OCI-LY7 (cell line): ENCODE data around the gene PARG. TPM values are rescaled to one million over a fixed set of nuclear protein-coding genes. Genes with fewer than 3 reads are reported as not detected.

Experiments used
- BruUV-seq: library from RNA; stranded (reverse); fragments of 400-500 nt; replicated peaks from 2 replicates; lab custom pipeline; 2021; lab: Mats Ljungman, UMichigan
- CTCF ChIA-PET: fragments of 300-600 bp; sonication (Branson Sonifier 250); formaldehyde crosslinking; loops from one replicate; lab custom pipeline; 2022; ENCODE audit warnings: antibody characterized with exemption; ENCODE audit not compliant: unreplicated experiment; lab: Charles Lee
- POLR2A ChIA-PET: fragments of 300-600 bp; sonication (Branson Sonifier 250); formaldehyde crosslinking; loops from one replicate; lab custom pipeline; 2022; ENCODE audit warnings: antibody characterized with exemption; lab: Charles Lee
- DNase-seq: peaks from one replicate; pipeline ENCODE4 v3.0.0-alpha.2; 2015; ENCODE audit warnings: low spot score
- H2AFZ ChIP-seq: fragments of 200-600 bp; sonication (generic), shearing (Covaris generic); 2 replicates; pipeline ENCODE4 v1.6.1; 2014; ENCODE audit warnings: mild to moderate bottlenecking, antibody characterized with exemption, low read length, moderate library complexity
- H3K27ac ChIP-seq: fragments of 200-600 bp; sonication (generic); 2 replicates; pipeline ENCODE4 v1.5.1; 2014; ENCODE audit warnings: mixed run types, low read depth, mild to moderate bottlenecking, moderate library complexity, low read length, inconsistent platforms; ENCODE audit not compliant: poor library complexity, severe bottlenecking
- H3K36me3 ChIP-seq: fragments of 200-600 bp; sonication (generic); 2 replicates; pipeline ENCODE4 v1.6.1; 2014; ENCODE audit warnings: mild to moderate bottlenecking, antibody characterized with exemption, low read length, moderate library complexity, mixed read lengths; ENCODE audit not compliant: insufficient read depth
- H3K4me1 ChIP-seq: fragments of 200-600 bp; sonication (generic); 2 replicates; pipeline ENCODE4 v1.5.1; 2014; ENCODE audit warnings: mild to moderate bottlenecking, low read length; ENCODE audit not compliant: insufficient read depth, poor library complexity, severe bottlenecking
- H3K4me2 ChIP-seq: fragments of 200-600 bp; sonication (generic); 2 replicates; pipeline ENCODE4 v1.6.1; 2014; ENCODE audit warnings: mild to moderate bottlenecking, low read length
- H3K4me3 ChIP-seq: fragments of 200-600 bp; sonication (generic); 2 replicates; pipeline ENCODE4 v1.5.1; 2014; ENCODE audit warnings: mild to moderate bottlenecking, low read depth, low read length; ENCODE audit not compliant: poor library complexity, severe bottlenecking
- H3K79me2 ChIP-seq: fragments of 200-600 bp; sonication (generic); 2 replicates; pipeline ENCODE4 v1.6.1; 2016; ENCODE audit warnings: low read depth, mild to moderate bottlenecking, low read length, moderate library complexity, mixed read lengths; ENCODE audit not compliant: insufficient read depth
- H3K9me2 ChIP-seq: fragments of 200-600 bp; sonication (generic); 2 replicates; pipeline ENCODE4 v1.6.1; 2016; ENCODE audit warnings: mild to moderate bottlenecking, low read length, mixed read lengths; ENCODE audit not compliant: insufficient read depth
- H3K9me3 ChIP-seq: fragments of 200-600 bp; sonication (generic); 2 replicates; pipeline ENCODE4 v1.6.1; 2014; ENCODE audit warnings: mild to moderate bottlenecking, mixed run types, low read length, mixed read lengths
- H4K20me1 ChIP-seq: fragments of 200-600 bp; sonication (generic); 2 replicates; pipeline ENCODE4 v1.6.1; 2014; ENCODE audit warnings: mild to moderate bottlenecking, antibody characterized with exemption, low read length, moderate library complexity, mixed read lengths; ENCODE audit not compliant: insufficient read depth
- EZH2phosphoT487 ChIP-seq: fragments of 200-600 bp; sonication (generic); IDR thresholded peaks from 2 replicates; pipeline ENCODE4 v1.6.1; 2018; ENCODE audit warnings: low read depth, borderline replicate concordance, mild to moderate bottlenecking, mixed run types, antibody characterized with exemption, low read length, moderate library complexity, mixed read lengths
- intact Hi-C: fragments of 100-400 bp; cut with micrococcal nuclease; formaldehyde crosslinking; loops from one replicate; pipeline ENCODE4 v1.10.0; 2022; ENCODE audit not compliant: unreplicated experiment
- total RNA-seq, 2 experiments: library from RNA; depleted of rRNA in 1 of 2; stranded (reverse); fragments of >200 nt in 1 of 2; shearing (Covaris generic) in 1 of 2; gene quantifications; 2 replicates each; pipeline ENCODE4 v1.2.3, GENCODE V29; 2014 to 2022
- TF ChIP-seq, protein P1 (sequence below): fragments of 200-600 bp; sonication (generic); conservative IDR thresholded peaks from 2 replicates; pipeline ENCODE4 v1.5.1; 2014; ENCODE audit warnings: mild to moderate bottlenecking, antibody characterized with exemption, low read length, moderate library complexity, mixed read lengths

The PARG gene
- total RNA-seq, 2 experiments from 2014 or later, result 40.5 to 46.9 TPM

DNA sequence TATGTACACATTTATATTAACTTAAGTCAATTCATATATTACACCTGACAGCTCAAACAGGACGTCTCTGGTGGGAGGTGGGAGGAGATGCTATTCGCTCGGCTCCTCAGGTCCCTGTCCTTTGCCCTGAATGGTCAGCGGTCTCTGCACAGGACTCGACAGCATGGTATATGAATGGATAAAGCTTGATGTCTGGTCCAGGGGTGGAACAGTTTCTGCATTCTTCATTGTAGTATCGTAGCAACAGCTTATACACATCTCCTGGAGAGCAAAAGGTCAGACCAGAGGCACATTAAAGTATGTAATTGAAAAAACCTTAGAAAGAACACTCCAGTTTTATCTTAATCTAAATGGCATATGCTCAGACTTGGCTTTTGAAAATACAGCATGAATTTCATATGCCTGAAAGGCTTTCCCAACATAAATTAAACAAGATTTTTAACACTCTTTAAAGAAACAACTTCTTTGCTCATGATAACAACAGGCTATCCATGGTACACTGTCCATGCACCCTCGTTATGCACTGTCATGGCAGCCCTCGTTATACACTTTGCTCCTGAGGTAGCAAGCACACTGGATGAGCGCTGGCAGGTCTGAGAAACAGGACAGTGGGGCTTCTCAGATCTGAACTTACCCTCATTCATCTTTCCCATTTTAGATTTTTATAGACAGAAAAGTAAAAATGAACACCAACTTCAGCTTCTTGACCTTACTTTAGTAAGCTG is 122.4 kb downstream of the PARG start:
- no peaks in the 10 kb centered on the region for H4K20me1 ChIP-seq
- BruUV-seq, result no TSS peak
- intact Hi-C loops, result no loop called here
- H3K36me3 ChIP-seq, result peaks cover 47% of the 10 kb centered on the region
- no peak for DNase-seq
- H3K4me2 ChIP-seq, result no peak overlapping the region
- H3K4me3 ChIP-seq, result no peak overlapping the region
- no peaks in the 10 kb centered on the region for H3K9me3 ChIP-seq
- ChIA-PET POLR2A (interaction anchor here (0.7 to 0.9 kb wide), 2 partner anchors 22 to 24 kb away, joined by 3 to 4 read pairs; no protein-coding TSS in a partner anchor), CTCF (no interaction called here)
- H3K9me2 ChIP-seq, result no peaks in the 10 kb centered on the region
- TF ChIP-seq, protein P1, sequence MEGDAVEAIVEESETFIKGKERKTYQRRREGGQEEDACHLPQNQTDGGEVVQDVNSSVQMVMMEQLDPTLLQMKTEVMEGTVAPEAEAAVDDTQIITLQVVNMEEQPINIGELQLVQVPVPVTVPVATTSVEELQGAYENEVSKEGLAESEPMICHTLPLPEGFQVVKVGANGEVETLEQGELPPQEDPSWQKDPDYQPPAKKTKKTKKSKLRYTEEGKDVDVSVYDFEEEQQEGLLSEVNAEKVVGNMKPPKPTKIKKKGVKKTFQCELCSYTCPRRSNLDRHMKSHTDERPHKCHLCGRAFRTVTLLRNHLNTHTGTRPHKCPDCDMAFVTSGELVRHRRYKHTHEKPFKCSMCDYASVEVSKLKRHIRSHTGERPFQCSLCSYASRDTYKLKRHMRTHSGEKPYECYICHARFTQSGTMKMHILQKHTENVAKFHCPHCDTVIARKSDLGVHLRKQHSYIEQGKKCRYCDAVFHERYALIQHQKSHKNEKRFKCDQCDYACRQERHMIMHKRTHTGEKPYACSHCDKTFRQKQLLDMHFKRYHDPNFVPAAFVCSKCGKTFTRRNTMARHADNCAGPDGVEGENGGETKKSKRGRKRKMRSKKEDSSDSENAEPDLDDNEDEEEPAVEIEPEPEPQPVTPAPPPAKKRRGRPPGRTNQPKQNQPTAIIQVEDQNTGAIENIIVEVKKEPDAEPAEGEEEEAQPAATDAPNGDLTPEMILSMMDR, result no peak
- TF ChIP-seq EZH2phosphoT487, result no peak
- H3K4me1 ChIP-seq, result no peaks in the 10 kb centered on the region
- H3K27ac ChIP-seq, result no peak overlapping the region
- no peak overlapping the region for H2AFZ ChIP-seq
- H3K79me2 ChIP-seq, result no peaks in the 10 kb centered on the region

DNA sequence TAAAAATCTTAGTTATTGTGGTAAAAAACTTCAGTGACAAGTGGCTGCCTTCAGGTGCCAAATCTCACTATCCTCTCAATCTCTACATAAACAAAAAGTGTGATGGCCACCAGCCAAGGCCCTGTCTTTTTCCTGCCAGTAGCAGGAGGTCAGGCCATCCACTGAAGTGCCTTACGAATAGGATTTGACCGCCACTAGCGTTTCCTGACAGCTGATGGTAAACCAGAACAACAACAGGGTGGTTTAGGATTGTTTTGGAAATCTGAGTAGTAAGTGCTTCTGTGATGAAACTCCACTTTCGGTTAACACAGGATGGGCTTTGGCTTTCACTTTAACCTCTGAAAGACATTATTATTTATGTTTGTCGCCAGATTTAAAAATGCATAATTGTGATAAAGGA is 124.0 kb downstream of the PARG start:
- Histone ChIP-seq H3K4me3 (no peak overlapping the region), H3K4me2 (no peak overlapping the region), H2AFZ (no peak overlapping the region), H3K4me1 (no peaks in the 10 kb centered on the region), H3K79me2 (no peaks in the 10 kb centered on the region), H3K27ac (no peak overlapping the region), H4K20me1 (no peaks in the 10 kb centered on the region), H3K36me3 (peaks cover 47% of the 10 kb centered on the region), H3K9me2 (no peaks in the 10 kb centered on the region), H3K9me3 (no peaks in the 10 kb centered on the region)
- DNase-seq, result no peak
- BruUV-seq, result no TSS peak
- ChIA-PET CTCF (no interaction called here), POLR2A (no interaction called here)
- no peak for TF ChIP-seq EZH2phosphoT487
- TF ChIP-seq, protein P1, result no peak
- intact Hi-C loops, result no loop called here

DNA sequence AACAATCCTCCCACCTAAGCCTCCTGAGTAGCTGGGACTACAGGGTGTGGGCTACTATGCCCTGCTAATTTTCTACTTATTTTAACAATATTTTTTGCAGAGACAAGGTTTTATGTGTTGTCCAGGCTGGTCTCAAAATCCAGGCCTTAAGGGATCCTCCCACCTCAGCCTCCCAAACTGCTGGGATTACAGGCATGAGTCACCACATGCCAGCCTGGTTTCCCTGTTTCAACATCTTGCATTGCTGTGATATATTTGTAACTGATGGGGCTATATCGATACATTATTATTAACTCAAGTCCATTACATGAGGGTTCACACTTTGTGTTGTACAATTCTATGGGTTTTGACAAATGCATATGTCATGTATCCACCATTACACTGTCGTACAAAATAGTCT is 137.8 kb downstream of the PARG start:
- intact Hi-C loops, result no loop called here
- POLR2A ChIA-PET, result no interaction called here

More for the DNA sequence above, 137.8 kb downstream of the PARG start:
- Histone ChIP-seq H2AFZ (no peak overlapping the region), H4K20me1 (no peaks in the 10 kb centered on the region), H3K36me3 (no peaks in the 10 kb centered on the region), H3K4me2 (no peak overlapping the region), H3K27ac (no peak overlapping the region), H3K4me1 (no peaks in the 10 kb centered on the region), H3K79me2 (no peaks in the 10 kb centered on the region), H3K9me3 (peaks cover 7% of the 10 kb centered on the region; the same call in 1 of the 2 replicates), H3K9me2 (no peaks in the 10 kb centered on the region), H3K4me3 (no peak overlapping the region)
- BruUV-seq, result no TSS peak
- CTCF ChIA-PET, result no interaction called here
- no peak for DNase-seq
- TF ChIP-seq, protein P1, result no peak
- no peak for TF ChIP-seq EZH2phosphoT487
